GM19455 (cell line): ENCODE measurements around the gene RTTN.

Experiments used
- ATAC-seq: cut with Tn5 transposase; IDR thresholded peaks from one replicate; pipeline ENCODE4 v1.9.1; 2021; ENCODE audit not compliant: unreplicated experiment

The RTTN gene

GRCh38 chr18:70216788-70217187, 11.3 kb upstream of the RTTN start:
- no peak for ATAC-seq

GRCh38 chr18:70207181-70207580, 1.7 kb upstream of the RTTN start:
- ATAC-seq = no peak

- ATAC-seq = no peak
Measured at GRCh38 chr18:70200286-70200685, 5.2 kb downstream of the RTTN start.

- ATAC-seq = no peak
Measured at GRCh38 chr18:70197844-70198243, 7.6 kb downstream of the RTTN start.

GRCh38 chr18:70197026-70197425, 8.5 kb downstream of the RTTN start:
- no peak for ATAC-seq

- no peak for ATAC-seq
Measured at GRCh38 chr18:70195852-70196434, 9.5 kb downstream of the RTTN start.

GRCh38 chr18:70195014-70195614, 10.4 kb downstream of the RTTN start:
- no peak for ATAC-seq

- peak; percentile 81 for ATAC-seq
Measured at GRCh38 chr18:70194227-70194890, 11.1 kb downstream of the RTTN start.

- no peak for ATAC-seq
Measured at GRCh38 chr18:70190529-70190928, 15.0 kb downstream of the RTTN start.

GRCh38 chr18:70188113-70188512, 17.4 kb downstream of the RTTN start:
- ATAC-seq = no peak

- ATAC-seq = no peak
Measured at GRCh38 chr18:70183441-70183840, 22.0 kb downstream of the RTTN start.

- no peak for ATAC-seq
Measured at GRCh38 chr18:70182548-70182947, 22.9 kb downstream of the RTTN start.

GRCh38 chr18:70181725-70182124, 23.8 kb downstream of the RTTN start:
- ATAC-seq = no peak

- ATAC-seq = no peak
Measured at GRCh38 chr18:70181015-70181414, 24.5 kb downstream of the RTTN start.

- no peak for ATAC-seq
Measured at GRCh38 chr18:70176537-70176936, 28.9 kb downstream of the RTTN start.

- ATAC-seq = no peak
Measured at GRCh38 chr18:70175216-70175615, 30.3 kb downstream of the RTTN start.

- no peak for ATAC-seq
Measured at GRCh38 chr18:70172225-70172624, 33.3 kb downstream of the RTTN start.

GRCh38 chr18:70169747-70170146, 35.7 kb downstream of the RTTN start:
- no peak for ATAC-seq

GRCh38 chr18:70166668-70167067, 38.8 kb downstream of the RTTN start:
- no peak for ATAC-seq

- no peak for ATAC-seq
Measured at GRCh38 chr18:70165936-70166335, 39.6 kb downstream of the RTTN start.

- no peak for ATAC-seq
Measured at GRCh38 chr18:70160073-70160678, 45.3 kb downstream of the RTTN start.
